ENCODE results near the gene MPHOSPH8. TPM values are rescaled to one million over a fixed set of nuclear protein-coding genes. Genes with fewer than 3 reads are reported as not detected.
A peak's percentile ranks its signal among the peaks of the same experiment; 100 is the strongest.

MPHOSPH8 gene
- total RNA-seq (2021) (29.1 and 32.3 TPM in 2 replicates), Bru-seq, nascent RNA (percentile 77 among the genes with signal in this experiment), BruChase-seq, experiment 1, labeled RNA remaining after a 2-hour chase (percentile 80 among the genes with signal in this experiment), BruChase-seq, experiment 2, labeled RNA remaining after a 6-hour chase (percentile 88 among the genes with signal in this experiment)
- long read RNA-seq, full-length matches to known transcripts, result 18 of 60 reads
- long read RNA-seq, partial matches to known transcripts, result 17 of 60 reads
- long read RNA-seq, other reads (novel, unspliced or antisense), result 25 of 60 reads

- CTCF ChIA-PET, result no interaction called here
- no peak for TF ChIP-seq CTCF (conservative IDR thresholded peaks at IDR 0.05; ENCODE audit: low read depth, low read length)
- TF ChIP-seq EZH2 (IDR thresholded peaks at IDR 0.05; ENCODE audit: borderline replicate concordance, low read depth, low read length, poor library complexity, severe bottlenecking), result no peak
- peak; percentile 97 for DNase-seq (ENCODE audit: low spot score)
- intact Hi-C loops (cut with micrococcal nuclease; ENCODE audit: unreplicated experiment), result loop anchor here (10.0 kb wide), 1 partner anchor 231 kb away; the partner anchor contains the start of gene ZMYM5
- no peaks in the 10 kb centered on the region for H3K36me3 ChIP-seq (ENCODE audit: insufficient read depth, low read length, poor library complexity, severe bottlenecking)
- POLR2A ChIA-PET (ENCODE audit: low non-redundant PET), result no interaction called here
- peaks cover 6% of the 10 kb centered on the region for H3K4me1 ChIP-seq (ENCODE audit: insufficient read depth, low read length, poor library complexity, severe bottlenecking)
- H3K27me3 ChIP-seq (replicated peaks; ENCODE audit: insufficient read depth, low read depth, low read length, poor library complexity), result no peaks in the 10 kb centered on the region
- BruUV-seq (replicated peaks), result TSS peak; percentile 30
- peak within 1 kb of the TSS; percentile 81 for H3K27ac ChIP-seq (ENCODE audit: low read depth, low read length, poor library complexity, severe bottlenecking)
- peak within 1 kb of the TSS; percentile 83 for H3K4me3 ChIP-seq (ENCODE audit: low read depth, low read length, poor library complexity, severe bottlenecking)
- no peaks in the 10 kb centered on the region for H3K9me3 ChIP-seq (ENCODE audit: low read depth, low read length, poor library complexity, severe bottlenecking)
Measured at GRCh38 chr13:19633479-19634255, at the start of gene MPHOSPH8. Gene MPHOSPH8, plus strand, starts transcription at chr13:19633659. Its CDS starts 90 bp downstream, at chr13:19633749.

GRCh38 chr13:19586904-19587634 is 46.4 kb upstream of the MPHOSPH8 start:
- Histone ChIP-seq H3K4me3 (ENCODE audit: low read depth, low read length, poor library complexity, severe bottlenecking) (peak overlapping the region; percentile 34), H3K27me3 (replicated peaks; ENCODE audit: insufficient read depth, low read depth, low read length, poor library complexity) (no peaks in the 10 kb centered on the region), H3K4me1 (ENCODE audit: insufficient read depth, low read length, poor library complexity, severe bottlenecking) (peaks cover 9% of the 10 kb centered on the region), H3K27ac (ENCODE audit: low read depth, low read length, poor library complexity, severe bottlenecking) (peak overlapping the region; percentile 53), H3K9me3 (ENCODE audit: low read depth, low read length, poor library complexity, severe bottlenecking) (no peaks in the 10 kb centered on the region), H3K36me3 (ENCODE audit: insufficient read depth, low read length, poor library complexity, severe bottlenecking) (no peaks in the 10 kb centered on the region)
- BruUV-seq (replicated peaks), result no TSS peak
- CTCF ChIA-PET, result interaction anchor here (0.6 to 1.0 kb wide), 2 partner anchors 9 to 14 kb away, joined by 3 to 8 read pairs; no protein-coding TSS in a partner anchor
- DNase-seq (ENCODE audit: low spot score), result peak; percentile 81
- intact Hi-C loops (cut with micrococcal nuclease; ENCODE audit: unreplicated experiment), result no loop called here
- POLR2A ChIA-PET (ENCODE audit: low non-redundant PET), result no interaction called here
- TF ChIP-seq EZH2 (IDR thresholded peaks at IDR 0.05; ENCODE audit: borderline replicate concordance, low read depth, low read length, poor library complexity, severe bottlenecking), result no peak
- TF ChIP-seq CTCF (conservative IDR thresholded peaks at IDR 0.05; ENCODE audit: low read depth, low read length), result no peak

- intact Hi-C loops (cut with micrococcal nuclease; ENCODE audit: unreplicated experiment), result no loop called here
- H3K4me1 ChIP-seq (ENCODE audit: insufficient read depth, low read length, poor library complexity, severe bottlenecking), result peaks cover 9% of the 10 kb centered on the region
- TF ChIP-seq CTCF (conservative IDR thresholded peaks at IDR 0.05; ENCODE audit: low read depth, low read length) (peak; percentile 74), EZH2 (IDR thresholded peaks at IDR 0.05; ENCODE audit: borderline replicate concordance, low read depth, low read length, poor library complexity, severe bottlenecking) (no peak)
- no peaks in the 10 kb centered on the region for H3K9me3 ChIP-seq (ENCODE audit: low read depth, low read length, poor library complexity, severe bottlenecking)
- H3K36me3 ChIP-seq (ENCODE audit: insufficient read depth, low read length, poor library complexity, severe bottlenecking), result no peaks in the 10 kb centered on the region
- peak overlapping the region; percentile 53 for H3K27ac ChIP-seq (ENCODE audit: low read depth, low read length, poor library complexity, severe bottlenecking)
- peak; percentile 80 for DNase-seq (ENCODE audit: low spot score)
- ChIA-PET CTCF (interaction anchor here (0.6 to 1.0 kb wide), 3 partner anchors 8 to 901 kb away, joined by 3 to 8 read pairs (median 3); no protein-coding TSS in a partner anchor), POLR2A (ENCODE audit: low non-redundant PET) (no interaction called here)
- no peak overlapping the region for H3K4me3 ChIP-seq (ENCODE audit: low read depth, low read length, poor library complexity, severe bottlenecking)
- BruUV-seq (replicated peaks), result no TSS peak
- H3K27me3 ChIP-seq (replicated peaks; ENCODE audit: insufficient read depth, low read depth, low read length, poor library complexity), result no peaks in the 10 kb centered on the region
Measured at GRCh38 chr13:19587635-19588300, 45.7 kb upstream of the MPHOSPH8 start.

Data from A673 (cell line).